ENCODE results near the gene TNIP3.
"Not testable (repeated sequence)": the region's sequence is repeated elsewhere in the genome, so short reads cannot be mapped to it uniquely, and the experiment has no call there.

The TNIP3 gene

GRCh38 chr4:121176082-121176934, 12.2 kb upstream of the TNIP3 start:
- FAIRE-seq: no peak

- not testable (repeated sequence) for FAIRE-seq
These were observed 7.4 kb upstream of the TNIP3 start for GRCh38 chr4:121171477-121171876.

DNA sequence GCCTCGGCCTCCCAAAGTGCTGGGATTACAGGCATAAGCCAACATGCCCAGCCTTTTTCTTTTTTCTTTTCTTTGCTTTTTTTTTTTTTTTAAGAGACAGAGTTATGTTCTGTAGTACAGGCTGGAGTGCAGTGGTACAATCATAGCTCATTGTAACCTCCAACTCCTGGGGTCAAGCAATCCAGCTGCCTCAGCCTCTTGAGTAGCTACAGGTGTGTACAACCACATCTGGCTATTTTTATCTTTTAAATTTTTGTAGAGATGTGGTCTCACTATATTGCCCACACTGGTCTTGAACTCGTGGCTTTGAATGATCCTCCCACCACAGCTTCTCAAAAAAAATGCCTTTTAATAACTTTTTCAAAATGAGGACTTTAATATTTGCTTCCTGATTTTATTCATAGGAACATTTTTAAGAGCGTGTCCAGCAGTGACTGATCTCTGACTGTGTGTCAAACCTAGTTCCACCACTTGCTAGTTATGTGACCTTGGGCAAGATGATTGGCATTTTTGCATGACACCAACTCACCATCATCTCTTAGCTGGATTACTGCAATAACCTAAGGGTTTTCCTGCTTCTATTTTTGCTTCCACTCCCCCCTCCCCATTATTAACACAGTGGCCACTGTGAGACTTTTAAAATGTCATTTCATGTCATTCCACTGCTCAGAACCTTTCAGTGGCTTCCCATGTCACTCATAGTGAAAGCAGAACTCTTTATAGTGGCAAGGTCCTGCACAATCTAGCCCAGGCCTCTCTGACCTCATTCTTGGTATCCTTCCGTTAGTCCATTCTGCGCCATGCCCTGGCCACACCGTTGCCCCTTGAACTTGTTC, 4.5 kb upstream of the TNIP3 start:
- FAIRE-seq: no peak

DNA sequence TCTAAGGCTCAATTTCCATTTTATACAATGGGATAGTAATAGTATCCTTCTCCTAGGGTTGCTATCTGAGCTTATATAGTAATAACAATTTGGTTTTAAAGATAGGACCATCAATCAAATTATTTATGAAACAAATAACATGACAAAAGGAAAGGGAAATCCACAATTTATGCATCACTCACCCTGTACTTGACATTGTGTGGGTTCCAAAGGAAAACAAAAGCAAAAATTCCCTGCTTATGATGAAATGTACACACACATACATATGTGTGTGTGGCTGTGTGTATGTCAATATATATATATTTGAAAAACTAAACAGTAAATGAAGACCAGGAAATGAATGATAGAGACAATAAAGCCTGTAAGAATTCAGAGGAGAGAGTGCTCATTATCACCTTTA, 2.9 kb upstream of the TNIP3 start:
- no peak for FAIRE-seq

DNA sequence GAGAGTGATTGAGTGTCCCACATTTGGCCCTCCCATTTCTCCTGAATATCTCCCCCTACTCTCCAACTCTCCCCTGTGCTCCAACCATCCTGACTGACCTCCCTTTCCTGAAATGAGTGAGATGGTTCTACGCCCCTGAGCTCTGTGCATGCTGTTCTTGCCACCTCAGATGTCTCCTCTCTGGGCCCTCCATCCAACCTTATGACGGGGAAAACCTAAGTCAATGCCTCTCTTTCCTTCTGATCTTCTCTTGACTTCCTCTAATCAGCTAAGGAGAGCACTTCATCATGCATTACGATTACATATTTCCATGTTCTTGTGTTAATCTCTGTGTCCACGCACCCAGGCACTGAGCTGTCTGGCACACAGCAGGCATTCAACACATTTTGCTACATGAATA, 1.1 kb upstream of the TNIP3 start:
- no peak for FAIRE-seq

DNA sequence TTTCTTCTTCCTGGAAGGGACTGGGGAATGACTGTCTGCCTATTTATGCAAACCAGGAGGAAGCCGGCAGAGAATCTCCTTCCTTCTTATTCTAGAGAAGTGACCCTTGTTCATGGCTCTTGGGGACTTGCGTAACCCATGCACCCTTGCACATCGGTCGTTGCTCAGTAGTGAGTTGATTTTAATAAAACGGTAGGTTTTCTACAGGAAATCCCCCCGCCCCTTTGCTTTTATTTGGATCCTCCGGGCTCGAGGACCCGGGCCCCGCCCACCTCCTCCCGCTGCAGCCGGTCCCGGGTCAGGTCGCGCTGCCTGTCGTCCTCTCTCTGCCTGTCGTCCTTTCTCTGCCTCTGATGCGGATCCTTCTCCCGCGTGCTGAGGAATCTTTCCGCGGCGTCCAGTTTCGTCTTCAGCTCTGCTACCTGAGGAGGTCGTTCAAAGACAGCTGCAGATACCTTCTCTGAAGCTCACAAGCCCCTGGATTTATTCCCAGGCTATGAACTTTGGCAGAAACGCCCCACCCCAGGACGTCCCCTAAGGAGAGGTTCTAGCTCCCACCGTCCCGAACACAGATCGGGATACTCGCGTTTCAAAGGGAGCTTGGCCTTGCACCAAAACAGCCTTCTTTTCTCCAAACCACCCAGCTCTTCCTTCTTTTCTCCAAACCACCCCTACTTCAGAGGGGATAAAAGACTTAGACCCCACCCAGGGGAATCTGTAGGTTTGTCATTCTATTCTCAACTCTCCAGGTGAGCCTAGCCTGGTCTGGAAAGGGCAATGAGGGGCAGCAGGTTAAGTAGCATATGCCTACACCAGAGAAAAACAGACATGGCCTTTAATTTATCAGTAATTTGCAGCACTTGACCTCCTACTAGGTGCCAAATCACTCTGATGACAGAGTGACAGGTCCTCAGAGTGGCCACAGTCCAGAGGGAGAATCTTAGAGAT, 7.0 kb downstream of the TNIP3 start:
- no peak for FAIRE-seq

DNA sequence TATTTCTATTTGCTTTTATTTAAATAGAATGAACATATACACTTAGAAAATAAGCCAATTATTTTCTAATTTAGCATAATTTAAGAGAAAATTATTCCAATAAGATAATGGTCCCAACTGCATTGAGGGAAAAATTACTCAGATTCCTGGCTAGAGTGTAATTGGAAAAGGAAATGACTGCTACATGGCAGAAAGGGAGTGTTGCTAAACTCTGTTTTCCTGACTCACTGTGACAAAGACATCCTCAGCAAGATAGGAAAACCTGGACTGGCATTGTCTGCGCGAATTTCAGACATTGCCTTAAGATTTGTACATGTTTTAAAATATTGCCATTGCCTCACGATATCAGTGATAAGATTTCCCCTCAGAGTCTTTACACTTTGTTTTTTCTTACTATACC, 8.2 kb downstream of the TNIP3 start:
- no peak for FAIRE-seq

DNA sequence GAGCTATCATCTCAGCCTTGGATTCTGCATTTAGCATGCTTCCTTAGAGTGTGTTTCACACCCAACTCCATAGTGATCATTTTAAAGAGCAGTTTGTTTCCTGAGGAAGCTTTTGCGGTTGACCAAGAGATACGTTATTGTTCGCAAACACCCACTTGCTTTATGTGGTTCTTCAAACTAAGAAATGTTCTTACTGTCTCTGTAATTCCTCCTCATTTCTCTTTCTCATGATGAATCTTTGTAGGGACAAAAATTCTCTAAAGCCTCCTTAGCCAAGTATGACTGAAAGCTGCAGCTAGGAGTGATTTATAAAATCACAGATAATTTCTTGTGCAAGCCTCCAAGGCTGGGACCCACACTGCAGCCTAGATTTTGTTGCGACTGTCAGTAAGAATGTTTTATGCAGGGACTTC, 10.0 kb downstream of the TNIP3 start:
- FAIRE-seq: no peak

GRCh38 chr4:121151942-121152341, 12.2 kb downstream of the TNIP3 start:
- FAIRE-seq: no peak

- FAIRE-seq: no peak
These were observed 13.6 kb downstream of the TNIP3 start for GRCh38 chr4:121150486-121150885.

DNA sequence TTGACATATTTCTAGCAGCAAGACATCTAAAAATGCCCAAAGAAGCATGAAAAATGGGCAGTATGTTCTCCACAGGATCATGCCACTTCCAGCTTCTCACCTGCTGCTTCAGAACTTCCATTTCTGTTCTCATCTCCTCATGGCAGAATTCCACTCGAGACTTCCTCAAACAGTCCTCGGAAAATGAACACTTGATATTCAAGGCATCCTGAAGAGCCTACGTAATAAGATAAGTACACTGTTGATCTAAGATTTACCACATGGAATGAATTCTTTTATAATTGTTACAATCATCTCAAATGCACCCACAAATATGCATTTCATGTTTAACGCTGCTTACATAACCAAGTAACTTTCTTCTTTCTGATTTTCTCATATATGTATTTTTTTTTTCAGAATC, 14.1 kb downstream of the TNIP3 start:
- FAIRE-seq: no peak

DNA sequence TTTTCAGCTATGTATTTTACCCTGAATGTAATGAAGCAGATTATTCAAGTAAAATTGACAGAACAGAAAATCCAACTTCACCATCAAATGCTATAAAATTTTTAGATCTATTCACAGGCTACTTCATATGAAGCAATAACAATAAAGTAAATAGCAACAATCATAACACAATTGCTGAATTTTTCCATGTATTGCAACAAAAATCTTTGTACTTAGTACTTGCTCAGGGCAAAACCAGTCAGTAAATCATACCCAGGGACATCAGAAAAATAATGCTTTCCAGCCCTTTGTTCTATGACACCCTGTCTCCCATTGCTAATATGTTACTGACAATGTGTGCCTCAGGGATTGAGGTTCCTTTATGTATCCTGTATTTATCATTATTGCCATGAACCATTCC, 15.5 kb downstream of the TNIP3 start:
- FAIRE-seq: no peak

GRCh38 chr4:121148000-121148399, 16.1 kb downstream of the TNIP3 start:
- no peak for FAIRE-seq

DNA sequence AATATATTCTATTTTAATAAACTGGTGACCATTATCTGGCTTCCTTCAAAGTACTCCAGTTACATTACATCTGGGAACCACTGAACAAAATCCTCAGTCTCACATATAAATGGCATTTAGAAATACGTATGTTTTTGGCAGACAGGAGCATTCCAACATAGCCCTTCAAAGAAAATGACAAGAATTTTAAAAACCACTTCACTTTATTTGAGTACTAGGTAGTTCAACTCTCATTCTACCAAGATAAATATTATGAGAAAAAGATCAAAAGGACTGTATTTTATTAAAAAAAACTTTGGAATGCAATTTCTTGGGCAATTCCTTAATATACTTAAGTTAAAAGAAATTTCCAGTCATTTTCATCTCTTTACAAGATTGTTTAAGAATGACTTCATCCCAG, 17.6 kb downstream of the TNIP3 start:
- no peak for FAIRE-seq

GRCh38 chr4:121145430-121145829, 18.7 kb downstream of the TNIP3 start:
- FAIRE-seq: peak; percentile 40

GRCh38 chr4:121144021-121144420, 20.1 kb downstream of the TNIP3 start:
- FAIRE-seq: no peak

DNA sequence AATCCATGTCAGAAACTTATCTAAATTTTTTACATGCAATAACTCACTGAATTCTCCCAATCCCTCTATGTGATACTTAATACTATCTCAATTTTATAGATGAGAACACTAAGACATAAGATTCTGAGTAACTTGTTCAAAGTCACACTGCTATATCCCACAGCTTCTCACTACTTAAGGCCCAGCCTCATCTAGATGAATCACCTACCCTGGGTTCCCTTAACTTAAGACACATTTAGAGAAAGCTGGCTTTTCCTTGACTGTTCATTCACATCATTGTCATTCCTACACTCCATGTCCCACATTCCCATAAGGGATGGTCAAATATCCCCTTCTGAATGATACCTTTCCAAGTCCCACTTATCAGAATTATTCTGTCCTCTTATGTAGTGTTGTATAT, 21.0 kb downstream of the TNIP3 start:
- no peak for FAIRE-seq

DNA sequence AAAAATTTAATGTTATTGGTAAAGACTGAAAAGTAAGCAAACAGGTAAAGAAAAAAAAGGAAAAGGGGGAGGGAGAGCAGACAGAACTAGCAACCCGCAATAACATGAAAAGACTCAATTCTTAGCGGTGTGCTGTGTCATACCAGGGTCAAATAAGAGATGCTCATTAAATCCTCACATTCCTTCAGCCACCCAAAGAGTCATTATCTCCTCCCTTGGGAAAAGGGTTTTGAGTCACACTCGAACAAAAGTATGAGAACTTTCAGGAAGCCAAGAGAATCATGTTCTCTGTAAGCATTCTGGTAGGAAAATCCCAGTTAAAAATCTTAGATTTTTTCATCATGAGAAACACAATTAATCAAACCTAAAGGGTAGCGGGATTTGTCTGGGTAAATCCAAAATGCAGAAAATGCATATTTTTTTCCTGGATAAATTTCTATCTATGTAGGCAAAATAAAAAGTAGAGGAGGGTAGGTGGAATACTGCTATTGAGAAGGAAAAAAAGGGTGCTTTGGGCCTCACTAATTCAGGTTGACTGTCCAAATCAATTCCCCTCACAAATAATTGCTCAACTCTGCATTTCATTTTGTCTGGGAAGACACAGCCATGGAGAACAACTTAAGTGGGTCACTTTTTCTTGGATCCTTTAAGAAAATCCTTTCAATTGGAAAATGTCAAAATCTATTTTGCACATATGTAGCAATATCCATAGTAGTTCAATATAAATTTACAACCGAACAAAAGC, 23.2 kb downstream of the TNIP3 start:
- no peak for FAIRE-seq

- FAIRE-seq: no peak
These were observed 24.4 kb downstream of the TNIP3 start for GRCh38 chr4:121139533-121140222.

GRCh38 chr4:121138039-121138825, 25.9 kb downstream of the TNIP3 start:
- FAIRE-seq: no peak

DNA sequence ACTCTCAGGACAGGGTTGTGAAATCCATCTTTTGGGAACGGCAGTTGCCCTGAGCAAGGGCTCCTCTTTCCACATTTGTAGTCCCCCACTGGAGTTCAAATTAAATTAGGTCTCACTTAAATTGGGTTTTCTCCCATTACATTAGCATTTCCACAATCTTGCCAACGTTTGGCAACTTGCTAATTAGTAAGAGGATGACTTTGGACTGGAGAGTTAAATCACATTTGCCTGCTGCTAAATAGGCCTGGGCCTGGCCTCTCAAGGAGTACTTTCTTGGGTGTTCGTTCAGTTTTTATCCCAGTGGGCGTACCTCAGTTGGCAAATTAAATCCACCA, 33.8 kb downstream of the TNIP3 start:
- FAIRE-seq: no peak
